ENCODE data around the gene NAIF1. TPM values are rescaled to one million over a fixed set of nuclear protein-coding genes. Genes with fewer than 3 reads are reported as not detected.
"Not testable (repeated sequence)": the region's sequence is repeated elsewhere in the genome, so short reads cannot be mapped to it uniquely, and the experiment has no call there.

NAIF1 gene
- total RNA-seq, 1 donor from 2014 or later, result 7.0 TPM

- TF ChIP-seq CTCF (conservative IDR thresholded peaks at IDR 0.05; ENCODE audit: low read depth, low read length), result no peak
- H3K4me3 ChIP-seq (ENCODE audit: low read depth, low read length), result no peak overlapping the region
- no peak for DNase-seq (ENCODE audit: low read depth)
Measured at GRCh38 chr9:128054087-128054486, 13.0 kb downstream of the NAIF1 start.

- TF ChIP-seq CTCF (conservative IDR thresholded peaks at IDR 0.05; ENCODE audit: low read depth, low read length), result no peak
- no peak overlapping the region for H3K4me3 ChIP-seq (ENCODE audit: low read depth, low read length)
- no peak for DNase-seq (ENCODE audit: low read depth)
Measured at GRCh38 chr9:128053560-128053959, 13.6 kb downstream of the NAIF1 start.

- H3K4me3 ChIP-seq (ENCODE audit: low read depth, low read length), result no peak overlapping the region
- no peak for DNase-seq (ENCODE audit: low read depth)
- TF ChIP-seq CTCF (conservative IDR thresholded peaks at IDR 0.05; ENCODE audit: low read depth, low read length), result no peak
Measured at GRCh38 chr9:128051932-128052709, 15.0 kb downstream of the NAIF1 start.

- TF ChIP-seq CTCF (conservative IDR thresholded peaks at IDR 0.05; ENCODE audit: low read depth, low read length), result no peak
- no peak overlapping the region for H3K4me3 ChIP-seq (ENCODE audit: low read depth, low read length)
- DNase-seq (ENCODE audit: low read depth), result no peak
Measured at GRCh38 chr9:128049843-128050242, 17.3 kb downstream of the NAIF1 start.

- no peak for TF ChIP-seq CTCF (conservative IDR thresholded peaks at IDR 0.05; ENCODE audit: low read depth, low read length)
- no peak for DNase-seq (ENCODE audit: low read depth)
- no peak overlapping the region for H3K4me3 ChIP-seq (ENCODE audit: low read depth, low read length)
Measured at GRCh38 chr9:128048663-128049062, 18.5 kb downstream of the NAIF1 start.

GRCh38 chr9:128047231-128047630 is 19.9 kb downstream of the NAIF1 start:
- no peak overlapping the region for H3K4me3 ChIP-seq (ENCODE audit: low read depth, low read length)
- no peak for TF ChIP-seq CTCF (conservative IDR thresholded peaks at IDR 0.05; ENCODE audit: low read depth, low read length)
- DNase-seq (ENCODE audit: low read depth), result no peak

GRCh38 chr9:128045831-128046230 is 21.3 kb downstream of the NAIF1 start:
- TF ChIP-seq CTCF (conservative IDR thresholded peaks at IDR 0.05; ENCODE audit: low read depth, low read length), result no peak
- no peak for DNase-seq (ENCODE audit: low read depth)
- no peak overlapping the region for H3K4me3 ChIP-seq (ENCODE audit: low read depth, low read length)

- not testable (repeated sequence) for DNase-seq (ENCODE audit: low read depth); H3K4me3 ChIP-seq (ENCODE audit: low read depth, low read length)
Measured at GRCh38 chr9:128045409-128045808, 21.7 kb downstream of the NAIF1 start.

All from epithelial cell of proximal tubule (primary cell).